Measurements from ENCODE around the gene CNP. TPM values are rescaled to one million over a fixed set of nuclear protein-coding genes. Genes with fewer than 3 reads are reported as not detected.

CNP gene
- total RNA-seq, 1 experiment from 2014 or later = 78.5 TPM

- H4K8ac ChIP-seq (replicated peaks; ENCODE audit: insufficient read length, low read depth, low read length) = no peak overlapping the region
- H3K14ac ChIP-seq (ENCODE audit: insufficient read depth, low read length) = no peak overlapping the region
- H3K18ac ChIP-seq (ENCODE audit: insufficient read length, low read depth, low read length) = no peak overlapping the region
- no peak overlapping the region for H4K5ac ChIP-seq (ENCODE audit: insufficient read length, low read depth, low read length)
- H4K20me1 ChIP-seq (ENCODE audit: control insufficient read depth, insufficient read depth, insufficient read length) = no peaks in the 10 kb centered on the region
- no peak overlapping the region for H4K91ac ChIP-seq (ENCODE audit: insufficient read length, low read depth, low read length)
- no peaks in the 10 kb centered on the region for H3K27me3 ChIP-seq (ENCODE audit: insufficient read depth, low read length)
- Mint-ChIP-seq H3K9me3 (no peaks in the 10 kb centered on the region), H3K4me3 (peak overlapping the region in 1 of 2 experiments; percentile 18; a peak in 1 of 5 replicates), H3K27me3 (ENCODE audit: low read depth) (peaks cover 3% of the 10 kb centered on the region; the same call in 1 of the 2 replicates), H3K36me3 (ENCODE audit: insufficient read depth in 1 of 3, low read depth in 3 of 3) (no peaks in the 10 kb centered on the region; a peak in 2 of 7 replicates), H3K27ac (peak overlapping the region in 2 of 3 experiments; percentile 34 to 56; a peak in 4 of 7 replicates), H3K4me1 (peaks cover 30 to 31% of the 10 kb centered on the region in 2 experiments)
- H3T11ph ChIP-seq (ENCODE audit: low read length) = no peak overlapping the region
- no peak overlapping the region for H2BK15ac ChIP-seq (ENCODE audit: low read depth, low read length)
- peak; percentile 61 for DNase-seq
- H3K27ac ChIP-seq (ENCODE audit: insufficient read length, low read depth, low read length) = no peak overlapping the region
- H3K23ac ChIP-seq (ENCODE audit: insufficient read length, low read depth, low read length) = no peak overlapping the region
- H3K4me1 ChIP-seq (ENCODE audit: insufficient read depth, low read length) = peaks cover 2% of the 10 kb centered on the region; the same call in 1 of the 2 replicates
- no peak overlapping the region for H2BK20ac ChIP-seq (ENCODE audit: low read depth, low read length, poor library complexity, severe bottlenecking)
- no peaks in the 10 kb centered on the region for H3K23me2 ChIP-seq (ENCODE audit: insufficient read length, low read depth, low read length, poor library complexity, severe bottlenecking)
- no peak overlapping the region for H2BK120ac ChIP-seq (ENCODE audit: low read depth, low read length, poor library complexity, severe bottlenecking)
- H2BK5ac ChIP-seq (ENCODE audit: insufficient read length, low read length) = no peak overlapping the region
- H3K9me3 ChIP-seq (ENCODE audit: control insufficient read depth, low read depth, low read length) = no peaks in the 10 kb centered on the region
- H3K79me2 ChIP-seq (ENCODE audit: insufficient read depth, low read length) = no peaks in the 10 kb centered on the region
- H2BK12ac ChIP-seq (ENCODE audit: insufficient read length, low read depth, low read length) = no peak overlapping the region
- H3K79me1 ChIP-seq (ENCODE audit: insufficient read depth, low read depth, low read length, poor library complexity, severe bottlenecking) = no peaks in the 10 kb centered on the region
- H2AK5ac ChIP-seq (ENCODE audit: insufficient read length, low read length) = no peak overlapping the region
- WGBS (ENCODE audit: extremely low coverage, insufficient read length, low lambda C conversion rate) = no CpG with 5 or more reads among the region's 11 CpGs
- peak overlapping the region; percentile 1 for H3K4me2 ChIP-seq (ENCODE audit: insufficient read depth, insufficient read length, low read length)
- H3K56ac ChIP-seq (ENCODE audit: insufficient read length, low read depth, low read length) = no peak overlapping the region
- no peak overlapping the region for H3K9ac ChIP-seq (ENCODE audit: extremely low read depth, insufficient read length, low read length)
- no peak for TF ChIP-seq CTCF (conservative IDR thresholded peaks at IDR 0.05)
- H3K4ac ChIP-seq (ENCODE audit: low read depth, low read length) = no peak overlapping the region
- no peak overlapping the region for H2AFZ ChIP-seq (ENCODE audit: low read length)
Measured at GRCh38 chr17:41957031-41957868, 9.3 kb upstream of the CNP start.
